Thyroid gland (tissue), 4 donors: ENCODE results near the gene SH3RF1.

Source experiments
- POLR2A ChIP-seq, 2 donors: fragments of 450-650 bp; IDR thresholded peaks; one replicate each; pipeline ENCODE4 v1.6.1; 2017; ENCODE audit warnings: antibody characterized with exemption in 2 of 2, mild to moderate bottlenecking in 2 of 2, moderate library complexity in 1 of 2
- TF ChIP-seq, protein P1 (sequence below), 6 experiments: fragments of 200-600 bp in 3 of 6; fragments of 450-650 bp in 3 of 6; sonication (generic) in 3 of 6; IDR thresholded peaks; one replicate each; pipeline ENCODE4 v1.5.1; 2016 to 2019; ENCODE audit warnings: antibody characterized with exemption in 6 of 6, mild to moderate bottlenecking in 2 of 6, inconsistent platforms in 1 of 6, moderate library complexity in 1 of 6

DNA sequence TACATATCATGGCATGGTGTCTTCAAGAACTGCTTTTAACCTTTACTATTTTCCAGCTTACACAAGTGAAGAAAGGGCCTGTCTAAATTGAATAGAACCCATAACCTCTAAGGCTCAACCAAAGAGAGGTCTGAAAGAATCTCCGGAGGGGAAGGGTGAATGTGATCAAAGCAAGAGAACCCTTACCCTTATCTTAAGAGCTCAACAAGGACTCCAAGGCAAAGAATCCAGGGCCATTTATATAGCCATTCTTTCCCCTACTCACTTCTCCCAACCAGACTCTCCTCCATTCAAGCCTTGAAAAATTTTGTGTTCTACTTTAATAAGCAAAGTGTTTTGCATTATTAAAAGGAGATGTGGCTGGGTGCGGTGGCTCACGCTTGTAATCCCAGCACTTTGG is 118.7 kb downstream of the SH3RF1 start:
- TF ChIP-seq, protein P1, sequence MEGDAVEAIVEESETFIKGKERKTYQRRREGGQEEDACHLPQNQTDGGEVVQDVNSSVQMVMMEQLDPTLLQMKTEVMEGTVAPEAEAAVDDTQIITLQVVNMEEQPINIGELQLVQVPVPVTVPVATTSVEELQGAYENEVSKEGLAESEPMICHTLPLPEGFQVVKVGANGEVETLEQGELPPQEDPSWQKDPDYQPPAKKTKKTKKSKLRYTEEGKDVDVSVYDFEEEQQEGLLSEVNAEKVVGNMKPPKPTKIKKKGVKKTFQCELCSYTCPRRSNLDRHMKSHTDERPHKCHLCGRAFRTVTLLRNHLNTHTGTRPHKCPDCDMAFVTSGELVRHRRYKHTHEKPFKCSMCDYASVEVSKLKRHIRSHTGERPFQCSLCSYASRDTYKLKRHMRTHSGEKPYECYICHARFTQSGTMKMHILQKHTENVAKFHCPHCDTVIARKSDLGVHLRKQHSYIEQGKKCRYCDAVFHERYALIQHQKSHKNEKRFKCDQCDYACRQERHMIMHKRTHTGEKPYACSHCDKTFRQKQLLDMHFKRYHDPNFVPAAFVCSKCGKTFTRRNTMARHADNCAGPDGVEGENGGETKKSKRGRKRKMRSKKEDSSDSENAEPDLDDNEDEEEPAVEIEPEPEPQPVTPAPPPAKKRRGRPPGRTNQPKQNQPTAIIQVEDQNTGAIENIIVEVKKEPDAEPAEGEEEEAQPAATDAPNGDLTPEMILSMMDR (IDR thresholded peaks at IDR 0.05), result no peak
- TF ChIP-seq POLR2A (IDR thresholded peaks at IDR 0.05), result no peak
